GM21526 (cell line): ENCODE measurements around the gene HES6.
"Not testable (repeated sequence)": the region's sequence is repeated elsewhere in the genome, so short reads cannot be mapped to it uniquely, and the experiment has no call there.

Experiments used
- ATAC-seq: cut with Tn5 transposase; IDR thresholded peaks from one replicate; pipeline ENCODE4 v1.9.1; 2021; ENCODE audit warnings: moderate library complexity; ENCODE audit not compliant: unreplicated experiment, low FRiP score

Gene HES6

DNA sequence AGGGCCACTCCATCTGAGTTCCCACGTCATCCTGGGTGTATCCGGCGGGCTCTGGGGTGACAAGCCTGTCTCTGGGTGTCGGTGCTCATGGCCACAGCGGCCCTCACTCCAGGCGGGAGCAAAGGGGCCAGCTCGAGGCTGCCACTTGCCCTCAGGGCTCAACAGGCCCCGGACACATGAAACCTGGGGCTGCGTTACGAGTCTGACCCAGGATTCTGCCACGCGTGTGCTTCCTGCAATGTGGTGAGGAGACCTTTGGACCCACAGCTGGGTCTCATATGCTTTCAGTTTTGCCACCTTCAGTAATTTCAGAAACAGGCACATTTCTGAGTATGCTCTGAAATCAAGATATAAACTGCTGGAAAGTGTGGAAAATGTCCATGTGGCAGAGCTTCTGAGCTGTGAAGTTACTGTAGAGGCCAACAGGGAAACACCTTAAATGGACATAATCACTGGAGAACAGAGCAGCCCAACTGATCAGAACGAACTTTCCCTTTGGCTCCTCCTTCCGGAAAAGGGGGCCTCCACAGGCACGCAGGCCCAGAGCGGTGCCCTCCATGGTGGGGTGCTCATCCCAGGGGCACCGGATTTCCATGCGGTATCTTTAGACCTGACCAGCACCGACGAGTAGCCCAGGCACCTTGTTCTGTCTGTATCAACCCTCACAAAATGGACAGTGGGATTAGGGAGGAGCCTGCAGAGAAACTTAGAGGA, 34.5 kb upstream of the HES6 start:
- ATAC-seq = no peak

DNA sequence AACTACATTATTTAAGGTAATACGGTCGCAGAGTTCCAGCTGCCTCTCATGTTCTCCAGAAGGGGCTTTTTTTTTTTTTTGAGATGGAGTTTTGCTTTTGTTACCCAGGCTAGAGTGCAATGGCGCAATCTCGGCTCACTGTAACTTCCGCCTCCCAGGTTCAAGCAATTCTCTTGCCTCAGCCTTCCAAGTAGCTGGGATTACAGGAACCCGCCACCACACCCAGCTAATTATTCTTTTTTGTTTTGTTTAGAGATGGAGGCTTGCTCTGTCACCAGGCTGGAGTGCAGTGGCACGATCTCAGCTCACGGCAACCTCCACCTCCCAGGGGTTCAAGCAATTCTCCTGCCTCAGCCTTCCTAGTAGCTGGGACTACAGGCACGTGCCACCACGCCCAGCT, 33.6 kb upstream of the HES6 start:
- ATAC-seq = not testable (repeated sequence)

DNA sequence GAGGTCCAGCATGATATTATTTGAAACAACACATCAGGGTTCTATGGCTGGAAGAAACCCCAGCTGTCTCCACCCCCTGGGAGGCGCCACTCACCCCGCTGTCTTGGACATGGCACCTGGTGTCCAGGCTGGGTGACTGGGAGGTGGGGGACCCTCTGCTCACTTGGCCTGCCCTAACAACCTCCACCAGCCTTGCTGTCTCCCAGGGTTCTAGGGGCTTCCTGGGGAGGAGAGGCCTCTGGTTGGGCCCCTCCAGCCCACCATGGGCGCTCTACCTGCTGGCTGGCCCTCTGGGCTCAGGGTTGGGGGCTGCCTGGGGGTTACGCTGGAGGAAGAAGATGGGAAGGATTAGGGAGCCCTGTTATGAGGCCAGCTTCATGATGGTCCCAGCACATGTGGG, 32.3 kb upstream of the HES6 start:
- no peak for ATAC-seq

DNA sequence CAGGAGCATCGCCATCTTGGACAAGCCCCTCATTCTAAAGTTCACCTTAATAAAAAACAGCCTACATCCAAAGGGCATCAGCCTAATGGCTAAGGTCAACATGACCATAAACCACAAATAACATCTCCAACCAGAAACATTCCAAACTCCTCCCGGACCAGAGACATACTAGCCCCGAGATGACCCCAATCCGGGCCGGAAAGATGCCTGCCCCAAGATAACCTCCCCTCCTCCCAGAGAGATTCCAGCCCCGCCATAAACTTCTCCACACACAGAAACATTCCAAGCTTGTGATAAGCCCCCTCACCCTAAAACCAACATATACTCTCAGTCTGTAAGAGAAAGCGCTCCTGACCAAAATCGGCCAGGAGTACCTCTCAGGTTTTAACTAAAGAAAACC, 31.8 kb upstream of the HES6 start:
- ATAC-seq = not testable (repeated sequence)

DNA sequence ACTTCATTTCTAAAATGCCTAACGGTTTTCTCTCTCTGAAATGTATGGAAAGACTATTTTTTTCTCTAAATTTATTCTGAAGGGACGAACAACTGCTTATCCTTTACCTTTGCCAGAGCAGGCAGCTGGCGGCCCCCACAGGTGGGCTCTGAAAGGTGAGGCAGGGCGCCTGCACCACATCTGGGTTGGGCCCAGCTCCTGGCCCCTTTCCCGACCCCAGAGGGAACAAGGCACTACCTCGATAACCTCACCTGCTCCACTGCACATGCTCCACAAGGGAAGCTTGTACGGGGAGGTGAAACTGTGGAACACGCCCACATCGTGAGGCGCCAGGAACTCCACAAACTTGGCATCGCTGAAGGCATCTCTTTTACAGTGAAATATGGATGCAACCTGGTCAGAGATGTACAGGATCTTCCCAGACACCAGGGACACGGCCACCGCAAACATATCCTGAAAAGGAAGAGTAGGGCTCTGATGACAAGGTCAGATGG, 31.3 kb upstream of the HES6 start:
- no peak for ATAC-seq

DNA sequence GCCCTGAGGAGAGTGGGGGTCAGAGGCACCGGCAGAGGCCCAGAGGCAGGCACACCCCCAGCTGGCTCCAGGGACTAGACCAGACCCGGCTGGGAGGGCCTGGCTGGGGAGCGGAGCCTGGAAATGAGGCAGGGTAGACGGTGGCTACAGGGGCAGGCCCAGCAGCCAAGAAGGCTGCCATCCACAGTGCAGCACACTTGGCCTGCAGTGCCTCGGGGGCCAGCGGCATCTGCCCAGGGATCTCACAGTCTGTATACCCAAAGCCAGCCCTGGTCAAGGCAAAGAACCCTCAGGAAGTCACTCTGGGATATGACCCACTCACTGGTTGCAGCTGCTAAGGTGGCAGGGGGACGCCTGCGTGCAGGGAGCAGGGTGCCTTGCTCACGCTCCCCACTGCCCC, 30.8 kb upstream of the HES6 start:
- no peak for ATAC-seq

DNA sequence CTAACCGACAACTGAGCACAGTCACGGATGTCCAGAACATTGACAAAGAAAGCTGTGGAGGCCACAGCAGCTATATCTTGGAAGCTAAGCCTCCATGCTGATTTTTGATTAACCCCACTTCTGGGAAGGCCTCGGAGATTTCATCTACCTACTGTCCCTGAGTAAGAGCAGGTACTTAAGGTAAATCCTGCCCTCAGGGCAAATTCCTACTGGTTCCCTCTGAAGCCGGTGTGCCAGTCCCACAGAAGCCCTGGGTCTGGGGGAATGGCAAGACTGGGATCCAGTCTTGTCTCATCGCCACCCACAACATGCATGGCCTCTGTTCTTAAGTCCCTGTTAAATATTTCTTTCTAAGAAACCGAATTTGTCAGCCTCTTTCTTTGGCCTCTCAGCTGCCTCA, 29.9 kb upstream of the HES6 start:
- ATAC-seq = no peak

DNA sequence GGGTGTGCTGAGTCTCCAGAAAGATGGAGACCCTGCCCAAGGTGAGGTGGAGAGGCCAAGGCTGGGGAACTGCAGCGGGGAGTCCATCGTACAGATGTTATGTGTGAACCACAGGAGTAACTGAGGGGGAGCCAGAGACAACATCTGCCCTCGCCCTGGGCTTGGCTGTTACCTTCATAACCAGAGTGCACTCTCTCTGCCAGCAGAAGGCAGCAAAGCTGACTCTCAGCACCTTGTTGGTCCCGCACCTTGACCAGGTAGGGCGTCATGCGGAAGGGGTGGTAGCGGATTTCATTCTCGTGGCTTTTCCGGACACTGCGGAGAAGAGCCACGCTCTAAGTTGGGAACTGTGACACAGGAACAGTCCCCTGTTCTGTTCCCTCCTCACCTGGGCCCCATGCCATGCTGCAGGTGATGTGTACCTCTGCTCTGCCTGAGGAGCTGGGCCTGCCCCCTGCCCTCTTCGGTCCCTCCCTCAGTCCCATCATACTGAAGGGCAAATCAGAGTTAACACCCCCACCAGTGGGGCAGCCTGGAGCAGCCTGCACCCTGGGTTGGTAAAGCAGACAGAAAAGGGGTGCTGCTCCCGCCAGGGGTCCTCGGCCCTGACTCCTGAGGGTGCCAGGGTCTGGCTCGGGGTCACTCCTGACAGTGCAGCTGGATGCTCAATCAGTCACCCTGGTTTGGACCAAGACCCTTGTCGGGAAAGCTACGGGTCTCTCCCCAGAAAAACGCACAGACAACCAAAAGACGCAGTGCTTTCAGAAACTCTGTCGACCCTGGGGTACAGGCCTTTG, 28.2 kb upstream of the HES6 start:
- ATAC-seq = no peak

DNA sequence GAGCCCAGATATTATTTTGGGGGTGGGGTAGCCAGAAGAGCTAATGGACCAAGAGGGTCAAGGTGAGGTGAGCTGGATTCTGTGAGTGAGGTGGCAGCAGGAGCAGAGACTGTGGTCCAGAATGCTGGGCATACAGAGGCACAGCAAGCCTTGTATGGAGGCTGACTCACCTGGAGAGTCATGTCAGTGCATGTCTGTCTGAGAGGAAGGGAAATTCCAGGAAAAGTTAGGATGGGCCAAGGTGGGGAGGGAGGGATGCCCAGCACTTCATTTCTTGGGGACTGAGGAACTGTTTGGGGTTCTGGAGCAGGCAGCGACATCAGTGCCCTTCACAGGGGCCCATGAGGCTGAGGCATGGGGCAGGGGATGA, 27.5 kb upstream of the HES6 start:
- ATAC-seq = no peak

DNA sequence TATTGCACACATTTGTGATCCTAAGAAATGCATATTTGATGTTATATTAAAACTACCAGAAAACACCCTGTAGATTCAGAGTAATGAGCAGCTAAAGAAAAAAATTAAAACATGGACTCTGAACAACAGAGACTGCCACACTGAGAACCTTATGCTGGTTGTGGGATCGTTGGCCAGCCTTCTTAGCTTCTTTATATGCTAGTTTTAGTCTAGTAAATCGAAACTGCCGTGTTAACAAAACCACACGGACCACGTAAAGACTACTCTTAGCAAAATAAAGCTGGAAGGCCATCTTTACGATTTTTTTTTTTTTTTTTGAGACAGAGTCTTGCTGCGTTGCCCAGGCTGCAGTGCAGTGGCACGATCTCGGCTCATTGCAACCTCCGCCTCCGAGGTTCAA, 25.8 kb upstream of the HES6 start:
- ATAC-seq = no peak

DNA sequence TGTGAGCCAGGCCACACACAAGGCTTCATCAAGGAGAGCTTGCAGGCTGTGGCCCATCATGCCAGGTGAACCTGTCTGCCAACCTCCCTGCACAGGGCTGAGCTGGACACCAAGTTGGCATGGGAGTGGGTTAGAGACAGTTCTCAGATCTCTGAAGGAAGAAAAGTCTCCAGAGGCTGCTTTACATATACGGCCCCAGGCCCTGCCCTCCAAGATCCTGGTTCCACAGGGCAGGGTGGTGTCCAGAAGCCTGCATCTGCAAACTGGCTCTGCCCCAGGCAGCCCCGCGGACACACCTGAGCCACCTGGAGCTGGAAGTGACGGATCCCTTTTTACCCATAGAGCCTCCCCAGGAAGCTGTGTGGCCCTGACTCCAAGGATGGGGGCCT, 24.2 kb upstream of the HES6 start:
- no peak for ATAC-seq

DNA sequence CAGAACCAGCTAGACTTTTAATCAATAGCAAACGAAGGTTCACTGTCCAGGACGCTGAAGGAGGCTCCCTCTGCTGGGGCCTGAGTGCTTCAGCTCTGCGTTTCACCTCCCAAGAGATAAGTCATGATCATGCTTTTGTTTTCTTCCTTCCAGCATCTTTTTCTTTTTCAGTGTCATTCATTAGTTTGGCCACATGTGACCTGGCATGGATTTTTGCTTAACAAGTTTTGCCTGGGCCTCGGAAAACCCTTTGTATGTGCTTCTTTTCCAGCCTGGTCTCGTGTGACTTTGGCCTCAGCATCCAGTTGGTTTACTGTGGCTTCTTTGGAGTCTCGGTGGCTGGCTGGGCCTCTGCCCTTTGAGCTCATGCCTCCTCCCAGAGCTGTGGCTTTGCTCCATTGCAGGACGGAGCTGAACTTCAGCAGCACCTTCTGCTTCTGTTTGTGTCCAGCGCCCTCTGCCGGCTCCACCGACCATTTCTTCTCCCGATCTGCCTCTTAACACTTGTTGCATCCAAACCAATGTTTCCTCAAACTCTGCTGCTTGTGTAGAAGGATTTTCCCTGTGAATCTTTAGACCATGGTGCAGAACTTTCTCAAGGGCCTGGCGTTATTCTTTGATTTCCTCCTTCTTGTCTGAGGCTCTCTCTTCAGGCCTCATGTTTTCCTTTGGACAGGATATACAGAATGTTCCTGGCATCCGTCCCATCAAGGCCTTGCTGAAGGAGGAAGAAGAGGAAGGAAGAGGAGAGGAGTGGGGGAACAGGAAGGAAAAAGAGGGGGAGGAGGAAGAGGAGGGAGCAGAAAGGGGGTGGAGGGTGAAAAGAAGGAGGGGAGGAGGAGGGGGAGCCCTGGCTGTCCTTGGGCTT, 23.6 kb upstream of the HES6 start:
- no peak for ATAC-seq

DNA sequence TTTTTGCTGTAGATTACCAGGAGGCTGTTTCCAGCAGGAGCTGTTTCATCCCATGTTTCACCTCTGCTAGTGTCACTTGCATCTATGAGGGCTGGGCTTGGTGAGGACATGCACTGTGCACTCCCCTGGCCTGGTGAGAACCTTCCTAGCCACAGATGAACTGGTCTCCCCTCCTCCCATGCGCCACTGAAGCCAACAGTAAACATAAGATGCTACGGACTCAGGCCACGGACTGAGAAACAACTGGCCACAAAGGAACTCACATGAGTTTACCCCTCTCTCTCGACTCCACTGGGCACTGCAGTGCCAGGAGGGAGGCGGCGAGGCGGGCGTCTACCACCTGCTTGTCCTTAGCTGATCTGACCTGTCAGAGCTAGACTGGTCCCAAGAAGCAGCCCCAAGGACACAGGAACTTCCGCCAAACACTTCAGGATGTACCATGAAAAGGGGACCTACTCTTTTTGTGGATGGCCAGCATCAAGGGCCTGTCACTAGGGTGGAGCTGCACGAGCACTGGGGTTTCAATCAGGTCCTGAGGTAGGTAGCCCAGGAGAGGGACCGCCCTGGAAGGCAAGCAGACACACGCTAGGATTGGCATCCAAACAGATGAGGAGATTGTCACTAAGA, 22.8 kb upstream of the HES6 start:
- ATAC-seq = no peak

DNA sequence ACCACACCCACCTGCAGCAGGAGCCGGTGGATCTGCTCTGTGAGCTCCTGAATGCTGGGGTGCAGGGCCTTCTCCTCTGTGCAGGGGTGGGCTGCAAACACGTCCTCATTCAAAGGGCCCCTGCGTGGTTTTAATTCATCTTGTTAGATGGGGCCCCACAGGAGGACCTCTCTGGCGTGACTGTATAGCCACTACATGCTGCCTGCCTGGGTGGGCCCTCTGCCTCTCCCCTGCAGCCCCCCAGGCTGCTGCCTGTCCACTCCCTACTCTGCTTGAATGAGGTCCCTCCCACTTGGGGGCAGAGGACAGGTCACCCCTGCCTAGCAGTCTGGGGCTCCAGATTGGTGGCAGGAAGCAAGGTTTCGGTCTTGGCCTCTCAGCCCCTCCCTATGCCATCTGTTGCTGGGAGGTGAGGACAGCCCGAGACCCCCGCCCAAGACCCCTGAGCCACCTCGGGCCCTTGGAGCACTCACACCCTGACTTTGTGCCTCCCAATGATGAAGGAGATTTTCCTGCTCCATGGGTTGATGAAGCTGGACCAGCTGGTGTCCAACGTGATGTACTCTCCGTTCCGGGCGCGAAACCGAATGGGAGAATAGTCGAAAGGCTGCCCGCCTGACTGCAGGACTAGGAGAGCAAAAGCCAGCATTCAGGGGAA, 22.0 kb upstream of the HES6 start:
- ATAC-seq = no peak

DNA sequence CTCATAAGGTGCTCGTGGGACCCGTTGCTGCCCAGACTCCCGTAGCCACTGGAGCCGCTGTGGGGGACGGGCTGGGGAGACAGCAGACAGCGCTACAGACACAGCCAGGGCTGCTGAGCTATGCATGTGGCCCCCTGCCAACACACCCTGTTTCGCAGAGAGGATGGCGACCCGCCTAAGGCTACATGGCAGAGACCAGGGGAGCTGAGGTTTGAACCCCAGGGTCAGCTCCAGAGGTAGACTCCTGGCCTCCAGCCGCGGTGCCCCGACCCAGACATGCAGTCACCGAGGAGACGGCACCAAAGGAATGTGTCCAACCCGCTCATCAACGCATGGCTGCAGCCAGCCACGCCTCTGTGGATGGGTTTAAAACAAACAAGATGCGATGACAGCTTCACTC, 21.0 kb upstream of the HES6 start:
- no peak for ATAC-seq

DNA sequence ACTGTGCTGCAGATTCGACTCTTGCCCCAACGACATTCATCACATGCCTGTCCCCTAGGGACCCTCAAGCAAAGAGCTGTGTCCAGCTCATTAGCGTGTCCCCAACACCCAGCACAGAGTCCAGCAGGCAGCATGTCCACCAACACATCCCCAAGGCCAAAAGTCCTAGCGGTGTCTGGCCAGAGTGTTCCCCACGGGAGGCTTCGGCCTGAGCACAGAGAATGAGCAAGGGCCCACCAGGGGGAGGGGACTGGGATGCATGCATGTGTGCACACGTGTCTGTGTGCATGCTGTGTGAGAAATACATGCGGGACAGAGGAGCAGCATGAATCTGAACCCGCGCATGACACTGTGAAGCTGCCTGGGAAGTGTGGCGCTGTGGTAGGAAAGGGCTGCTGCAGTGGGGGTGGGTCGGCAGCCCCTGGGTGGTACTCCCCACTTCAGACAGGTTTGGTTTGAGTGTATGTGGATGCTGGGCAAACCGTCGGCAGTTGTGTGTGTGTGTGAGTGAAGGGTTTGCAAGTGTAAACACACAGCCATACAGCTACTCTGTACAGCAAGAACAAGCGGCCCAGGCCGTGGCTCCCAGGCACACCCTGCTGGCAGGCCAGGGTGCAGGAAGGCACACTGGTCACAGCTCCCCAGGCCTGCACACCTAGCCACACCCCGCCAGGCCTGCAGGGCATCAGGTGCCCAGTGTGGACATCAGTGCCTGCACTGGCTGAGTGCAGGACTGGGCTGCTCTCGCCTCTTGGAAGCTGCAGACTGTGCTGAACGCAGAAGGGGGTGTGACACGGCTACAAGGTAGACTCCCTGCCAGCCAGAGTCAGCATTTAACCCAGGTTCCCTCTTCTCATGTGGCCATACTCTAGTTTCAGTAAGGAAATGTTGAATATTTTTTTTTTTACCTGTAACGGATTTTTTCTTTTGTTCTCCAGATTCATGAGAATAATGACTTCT, 19.5 kb upstream of the HES6 start:
- no peak for ATAC-seq

DNA sequence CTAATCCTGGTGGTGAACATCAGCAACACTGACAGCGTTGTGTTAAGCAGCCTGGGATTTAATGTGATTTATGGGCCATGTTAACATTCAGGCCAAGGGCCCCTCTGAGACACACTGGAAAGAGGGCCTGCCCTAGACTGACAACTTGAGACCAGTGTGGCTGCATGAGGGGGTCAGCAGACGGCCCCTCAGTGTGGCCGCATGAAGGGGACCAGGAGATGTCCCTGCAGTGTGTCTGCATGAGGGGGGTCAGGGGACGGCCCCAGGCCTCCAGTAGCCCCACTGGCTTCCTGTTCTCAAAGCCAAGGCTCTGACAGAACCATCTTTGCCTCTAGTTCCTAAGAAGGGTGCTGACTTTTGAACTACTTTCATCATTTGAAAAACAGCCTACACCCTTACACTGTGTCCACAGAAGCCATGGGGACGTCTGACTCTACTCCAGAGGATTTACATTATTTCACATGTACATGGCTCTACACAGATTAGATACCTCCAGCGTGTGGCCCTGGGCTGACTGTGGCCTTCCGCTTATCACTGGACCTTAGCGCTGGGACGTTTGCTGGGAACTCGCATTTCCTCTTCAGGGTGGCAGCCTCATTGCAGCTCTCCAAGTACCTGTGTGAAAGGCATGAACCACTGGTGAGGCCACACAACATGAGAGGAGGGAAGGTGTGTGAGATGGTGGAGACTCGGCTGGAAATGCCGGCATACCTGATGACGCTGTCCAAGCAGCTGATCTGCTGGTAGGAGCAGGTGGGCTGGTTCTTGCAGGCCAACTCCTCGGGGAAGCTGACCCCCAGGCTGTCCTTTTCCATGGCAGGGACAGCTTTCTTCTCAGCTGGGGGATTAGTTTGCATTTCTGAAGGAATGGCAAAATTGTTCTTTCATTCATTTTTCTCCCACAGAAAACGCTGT, 18.2 kb upstream of the HES6 start:
- no peak for ATAC-seq

DNA sequence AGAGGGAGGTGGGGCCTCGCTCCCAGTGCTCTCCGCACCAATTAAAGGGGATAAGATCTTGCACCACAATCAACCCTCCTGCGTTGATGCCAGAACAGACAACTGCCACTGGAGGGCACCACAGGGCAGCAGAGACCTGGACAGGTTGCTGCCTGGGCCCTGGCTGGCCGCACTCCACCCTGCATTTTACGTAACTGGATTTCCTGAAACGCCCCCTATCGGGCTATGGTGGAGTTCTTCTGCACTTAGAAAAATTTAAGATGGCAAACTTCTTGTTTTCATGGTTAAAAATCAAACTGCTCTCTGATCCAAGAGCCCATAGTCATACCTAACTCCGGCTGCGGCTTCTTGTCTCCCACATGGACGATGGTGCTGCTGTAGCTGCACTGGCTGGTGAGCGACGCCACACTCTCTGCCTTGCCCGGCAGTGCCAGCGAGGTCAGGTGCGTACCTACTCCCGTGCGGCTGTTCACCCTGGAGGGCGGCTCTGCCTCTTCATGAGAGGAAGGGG, 16.8 kb upstream of the HES6 start:
- ATAC-seq = peak; percentile 44
